ENCODE results near the gene ST6GAL2. TPM values are rescaled to one million over a fixed set of nuclear protein-coding genes. Genes with fewer than 3 reads are reported as not detected.

The ST6GAL2 gene, protein sequence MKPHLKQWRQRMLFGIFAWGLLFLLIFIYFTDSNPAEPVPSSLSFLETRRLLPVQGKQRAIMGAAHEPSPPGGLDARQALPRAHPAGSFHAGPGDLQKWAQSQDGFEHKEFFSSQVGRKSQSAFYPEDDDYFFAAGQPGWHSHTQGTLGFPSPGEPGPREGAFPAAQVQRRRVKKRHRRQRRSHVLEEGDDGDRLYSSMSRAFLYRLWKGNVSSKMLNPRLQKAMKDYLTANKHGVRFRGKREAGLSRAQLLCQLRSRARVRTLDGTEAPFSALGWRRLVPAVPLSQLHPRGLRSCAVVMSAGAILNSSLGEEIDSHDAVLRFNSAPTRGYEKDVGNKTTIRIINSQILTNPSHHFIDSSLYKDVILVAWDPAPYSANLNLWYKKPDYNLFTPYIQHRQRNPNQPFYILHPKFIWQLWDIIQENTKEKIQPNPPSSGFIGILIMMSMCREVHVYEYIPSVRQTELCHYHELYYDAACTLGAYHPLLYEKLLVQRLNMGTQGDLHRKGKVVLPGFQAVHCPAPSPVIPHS
- total RNA-seq: 0.38 TPM
- long read RNA-seq: 0 reads

DNA sequence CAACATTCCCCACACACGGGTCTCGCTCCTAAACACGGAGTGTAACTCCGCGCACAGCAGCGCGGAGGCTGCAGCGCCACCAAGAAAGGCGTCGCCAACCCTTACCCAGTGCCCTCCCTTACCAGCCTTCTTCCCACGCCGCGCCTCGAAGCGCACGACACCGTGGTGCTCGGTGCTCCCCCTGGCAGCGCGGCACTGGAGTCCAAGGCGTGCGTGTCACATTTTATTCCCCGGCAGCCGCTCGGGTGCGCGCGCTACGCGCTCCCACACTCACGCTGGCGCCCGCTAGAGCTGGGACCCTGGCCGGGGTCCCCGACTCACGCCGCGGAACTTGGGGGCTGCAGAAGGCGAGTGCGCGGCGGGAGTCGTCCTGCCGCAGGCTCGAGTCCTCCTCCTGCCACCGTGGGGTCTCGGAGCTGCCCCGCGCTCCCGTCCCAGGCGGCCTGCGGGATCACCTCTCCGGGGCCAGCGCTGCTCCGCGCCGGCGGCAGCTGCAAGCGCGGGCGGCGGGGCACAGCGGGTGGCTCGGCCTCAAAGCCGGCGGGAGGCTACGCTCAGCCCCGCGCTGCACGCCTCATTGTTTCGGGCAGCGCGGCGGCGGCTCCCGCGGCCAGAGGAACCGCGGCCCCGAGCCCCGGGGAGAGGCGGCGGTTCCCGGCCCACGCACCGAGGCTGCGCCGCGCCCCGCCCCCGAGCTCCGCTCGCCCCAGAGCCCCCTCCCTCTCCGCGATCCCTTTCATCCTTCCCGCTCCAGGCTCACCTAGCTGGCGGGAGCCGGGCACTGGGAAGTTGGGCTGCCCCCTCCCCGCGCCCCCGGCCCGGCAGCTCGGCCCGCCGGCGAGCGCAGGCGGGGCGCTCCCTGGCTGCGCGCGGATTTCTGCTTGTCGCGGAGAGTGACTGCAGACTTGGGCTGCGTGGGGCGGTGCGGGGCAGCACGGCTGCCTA lies at the start of gene ST6GAL2:
Gene ST6GAL2, minus strand, starts transcription at position 197 of the 945 bp plus-strand sequence. CDS start 42,190 bp downstream, outside the sequence.
- ATAC-seq: peak; percentile 44
- DNase-seq (ENCODE audit: missing footprints): no peak
- intact Hi-C loops (cut with DNase I): no loop called here

DNA sequence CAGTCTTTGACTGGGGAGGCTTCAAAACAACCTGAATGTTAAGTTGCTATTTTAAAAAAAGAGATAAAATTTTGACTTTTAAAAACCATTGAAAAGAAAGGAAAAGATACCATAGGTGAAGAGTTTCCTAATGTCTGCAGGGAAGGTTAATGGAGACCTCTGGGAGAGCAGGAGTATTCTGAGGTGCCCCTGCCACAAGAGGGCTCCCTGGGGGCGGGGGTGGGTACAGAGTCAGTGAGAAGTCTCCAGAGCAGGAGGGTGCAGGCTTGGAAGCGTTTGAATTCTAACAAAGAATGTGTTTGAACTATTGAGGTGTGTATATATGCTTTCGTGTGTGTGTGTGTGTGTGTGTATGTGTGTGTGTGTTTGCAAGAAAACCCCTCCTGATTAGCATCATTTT lies 46.7 kb upstream of the ST6GAL2 start:
- DNase-seq (ENCODE audit: missing footprints) (no peak), ATAC-seq (no peak)
- intact Hi-C loops (cut with DNase I): no loop called here

DNA sequence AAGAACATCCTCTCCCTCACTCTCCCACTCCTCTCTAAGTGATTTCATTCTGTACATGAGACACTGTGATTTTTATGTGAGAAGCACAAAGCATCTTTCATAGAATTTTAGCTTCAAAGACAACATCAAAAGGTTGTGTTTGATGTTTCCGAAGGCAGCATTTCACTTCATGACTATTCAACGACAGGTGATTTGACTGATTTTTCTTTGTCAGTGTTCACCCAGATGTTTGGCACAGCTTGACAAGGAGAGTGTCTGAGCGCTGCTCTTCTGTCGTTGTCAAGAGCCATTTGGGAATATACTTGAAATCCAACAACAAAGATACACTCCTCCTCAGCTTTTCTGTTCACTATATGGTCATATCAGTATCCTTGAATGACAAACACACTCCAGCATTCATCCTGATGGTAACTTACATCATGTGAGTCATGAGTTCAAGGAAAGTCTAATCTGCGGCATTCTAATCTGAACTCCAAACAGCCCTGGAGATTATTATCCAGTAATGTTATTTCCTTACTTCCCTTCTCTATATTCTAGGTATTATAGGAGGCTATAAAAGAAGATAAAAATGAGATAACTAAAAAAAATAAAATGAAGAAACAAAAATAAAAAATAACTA lies 45.9 kb upstream of the ST6GAL2 start:
- DNase-seq (ENCODE audit: missing footprints): no peak
- no peak for ATAC-seq
- intact Hi-C loops (cut with DNase I): no loop called here

DNA sequence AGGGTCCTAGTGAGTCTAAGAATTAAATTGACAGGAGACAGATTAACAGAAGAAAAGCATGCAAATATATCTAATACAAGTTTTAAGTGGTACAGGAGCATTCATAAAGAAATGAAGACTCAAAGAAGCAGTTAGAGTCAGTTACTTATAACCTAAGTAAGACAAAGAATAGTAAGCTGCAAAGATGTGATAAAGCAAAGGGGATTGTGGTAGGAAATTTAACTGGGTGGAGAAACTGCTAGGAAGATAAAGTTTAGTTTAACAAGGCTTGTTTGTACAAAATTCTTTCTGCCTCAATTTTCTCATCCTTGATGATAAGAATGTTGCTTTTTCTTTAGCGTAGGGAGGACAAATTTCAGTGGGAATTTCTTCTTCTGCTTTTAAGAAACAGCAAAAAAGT lies 35.5 kb upstream of the ST6GAL2 start:
- ATAC-seq (no peak), DNase-seq (ENCODE audit: missing footprints) (no peak)
- intact Hi-C loops (cut with DNase I): no loop called here

DNA sequence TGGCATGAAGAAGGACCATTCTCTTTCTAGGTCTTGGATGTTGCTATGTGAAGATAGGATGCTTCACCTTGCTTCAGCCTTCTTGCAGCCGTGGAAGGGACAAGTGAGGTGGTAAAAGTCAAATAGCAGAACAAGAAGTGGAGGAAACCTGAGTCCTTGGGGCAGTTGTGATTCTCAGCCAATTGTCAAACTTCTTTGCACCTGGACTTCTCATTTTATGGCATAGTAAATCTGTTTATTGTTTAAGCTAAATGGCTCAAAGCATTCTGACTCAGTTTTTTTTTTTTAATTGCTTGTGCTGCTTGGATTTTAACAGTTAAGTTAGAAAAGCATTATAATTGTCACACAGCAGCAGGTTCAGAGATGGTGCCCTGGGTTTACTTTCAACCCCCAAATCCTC lies 33.0 kb upstream of the ST6GAL2 start:
- intact Hi-C loops (cut with DNase I): no loop called here

DNA sequence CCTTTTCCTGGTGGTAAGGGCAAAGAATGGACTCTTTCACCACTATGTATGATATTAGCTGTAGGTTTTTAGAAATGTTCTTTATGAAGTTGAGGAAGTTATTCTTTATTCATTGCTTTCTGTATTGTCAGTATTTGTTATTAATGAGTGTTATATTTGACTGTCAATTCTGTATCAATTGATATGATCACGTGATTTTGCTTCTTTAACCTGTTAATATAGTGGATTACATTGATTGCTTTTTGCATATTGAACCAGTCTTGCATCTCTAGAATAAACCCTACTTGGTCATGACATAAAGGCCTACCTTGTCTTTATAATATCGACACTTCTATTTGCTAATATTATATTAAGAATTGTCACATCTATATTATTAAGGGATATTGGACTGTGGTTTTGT lies 18.3 kb upstream of the ST6GAL2 start:
- ATAC-seq: no peak
- DNase-seq (ENCODE audit: missing footprints): no peak
- intact Hi-C loops (cut with DNase I): no loop called here

More for the DNA sequence above, 33.0 kb upstream of the ST6GAL2 start:
- ATAC-seq: no peak
- no peak for DNase-seq (ENCODE audit: missing footprints)

DNA sequence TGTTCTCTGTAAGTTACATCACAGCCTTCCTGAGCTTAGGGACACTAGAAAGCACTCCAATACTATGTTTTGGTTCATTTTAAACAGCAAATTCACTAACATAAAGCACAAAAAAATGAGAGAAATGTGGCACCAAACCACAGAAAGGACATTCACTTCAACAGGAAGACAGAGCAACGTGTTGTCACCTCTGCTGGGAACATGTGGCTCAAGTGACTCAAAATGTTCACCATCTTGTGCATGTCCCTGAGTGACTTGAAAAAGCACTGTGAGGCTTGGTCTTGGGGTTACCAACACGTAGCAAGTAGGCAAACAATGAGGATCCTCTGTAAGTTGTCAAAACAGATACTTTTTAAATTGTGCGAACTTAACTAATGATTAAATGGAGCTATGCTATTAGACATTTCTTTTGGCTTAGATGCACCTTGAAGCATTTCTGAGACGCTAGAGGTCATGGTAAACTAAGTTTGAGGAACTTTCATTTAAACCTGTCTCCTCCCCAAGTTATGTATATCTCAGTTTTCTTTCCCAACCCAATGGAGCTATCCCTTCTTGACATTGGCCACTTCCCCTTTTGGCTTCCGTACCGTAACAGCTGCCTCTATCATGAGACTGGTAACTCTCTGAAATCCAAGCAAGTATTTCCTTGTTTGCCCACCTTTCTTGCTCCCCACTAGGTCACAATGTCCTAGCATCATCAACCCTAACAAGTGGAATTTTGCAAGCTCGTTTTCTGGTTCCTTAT lies 14.0 kb upstream of the ST6GAL2 start:
- intact Hi-C loops (cut with DNase I): no loop called here
- ATAC-seq (no peak), DNase-seq (ENCODE audit: missing footprints) (no peak)

DNA sequence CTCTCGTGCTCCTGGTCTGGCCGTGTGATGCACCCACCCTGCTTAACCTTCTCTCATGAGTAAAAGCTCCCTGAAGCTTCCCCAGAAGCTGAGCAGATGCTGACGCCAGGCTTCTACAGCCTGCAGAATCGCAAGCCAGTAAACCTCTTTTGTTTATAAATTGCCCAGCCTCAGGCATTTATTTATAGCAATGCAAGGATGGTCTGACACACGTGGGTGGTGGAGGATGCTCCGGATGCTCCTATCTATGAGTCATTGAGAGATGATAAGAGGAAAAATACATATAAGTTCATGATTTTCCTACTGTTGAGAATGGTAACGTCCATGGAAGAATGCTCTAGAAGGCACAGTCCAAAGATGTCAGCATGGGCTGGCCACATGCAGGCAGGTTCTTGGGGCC lies 8.6 kb upstream of the ST6GAL2 start:
- intact Hi-C loops (cut with DNase I): no loop called here
- ATAC-seq: no peak

DNA sequence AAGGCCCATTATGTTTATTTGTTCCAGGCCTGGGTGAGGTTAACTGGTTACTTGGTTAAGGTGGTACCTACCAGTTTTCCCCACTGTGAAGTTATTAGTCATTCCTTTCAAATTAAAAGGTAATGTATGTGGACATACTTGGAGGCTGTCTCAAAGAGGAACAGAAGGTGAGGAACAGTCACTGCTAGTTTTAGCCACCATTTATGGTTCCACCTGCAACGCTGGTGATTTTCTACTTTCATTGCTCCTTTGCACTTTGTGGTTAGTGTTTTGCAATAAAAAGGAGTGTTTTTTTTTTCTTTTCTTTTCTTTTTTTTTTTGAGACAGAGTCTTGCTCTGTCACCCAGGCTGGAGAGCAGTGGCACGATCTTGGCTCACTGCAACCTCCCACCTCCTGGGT lies 6.1 kb upstream of the ST6GAL2 start:
- intact Hi-C loops (cut with DNase I): no loop called here
- ATAC-seq: no peak

More for the DNA sequence above, 8.6 kb upstream of the ST6GAL2 start:
- DNase-seq (ENCODE audit: missing footprints): no peak

DNA sequence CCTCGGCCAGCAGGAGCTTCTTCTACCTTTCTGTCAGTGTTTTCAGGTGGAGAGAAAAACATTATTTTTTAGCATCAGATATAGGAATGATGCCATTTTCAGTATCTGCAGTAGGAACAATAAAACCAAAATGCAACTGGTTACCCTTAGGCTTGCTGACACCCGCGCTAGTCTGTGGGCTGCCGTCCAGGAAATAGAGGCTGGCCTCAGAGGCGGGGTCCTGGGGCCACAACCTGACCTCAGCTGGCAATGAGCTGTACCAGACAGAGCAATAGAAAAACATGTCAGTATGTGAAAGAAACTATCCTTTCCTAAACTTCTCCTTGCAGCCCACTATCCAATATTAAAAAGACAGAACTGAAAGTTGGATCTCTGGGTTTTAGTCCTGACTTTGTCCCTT lies 4.6 kb upstream of the ST6GAL2 start:
- ATAC-seq (no peak), DNase-seq (ENCODE audit: missing footprints) (no peak)
- intact Hi-C loops (cut with DNase I): no loop called here

More for the DNA sequence above, 6.1 kb upstream of the ST6GAL2 start:
- no peak for DNase-seq (ENCODE audit: missing footprints)

DNA sequence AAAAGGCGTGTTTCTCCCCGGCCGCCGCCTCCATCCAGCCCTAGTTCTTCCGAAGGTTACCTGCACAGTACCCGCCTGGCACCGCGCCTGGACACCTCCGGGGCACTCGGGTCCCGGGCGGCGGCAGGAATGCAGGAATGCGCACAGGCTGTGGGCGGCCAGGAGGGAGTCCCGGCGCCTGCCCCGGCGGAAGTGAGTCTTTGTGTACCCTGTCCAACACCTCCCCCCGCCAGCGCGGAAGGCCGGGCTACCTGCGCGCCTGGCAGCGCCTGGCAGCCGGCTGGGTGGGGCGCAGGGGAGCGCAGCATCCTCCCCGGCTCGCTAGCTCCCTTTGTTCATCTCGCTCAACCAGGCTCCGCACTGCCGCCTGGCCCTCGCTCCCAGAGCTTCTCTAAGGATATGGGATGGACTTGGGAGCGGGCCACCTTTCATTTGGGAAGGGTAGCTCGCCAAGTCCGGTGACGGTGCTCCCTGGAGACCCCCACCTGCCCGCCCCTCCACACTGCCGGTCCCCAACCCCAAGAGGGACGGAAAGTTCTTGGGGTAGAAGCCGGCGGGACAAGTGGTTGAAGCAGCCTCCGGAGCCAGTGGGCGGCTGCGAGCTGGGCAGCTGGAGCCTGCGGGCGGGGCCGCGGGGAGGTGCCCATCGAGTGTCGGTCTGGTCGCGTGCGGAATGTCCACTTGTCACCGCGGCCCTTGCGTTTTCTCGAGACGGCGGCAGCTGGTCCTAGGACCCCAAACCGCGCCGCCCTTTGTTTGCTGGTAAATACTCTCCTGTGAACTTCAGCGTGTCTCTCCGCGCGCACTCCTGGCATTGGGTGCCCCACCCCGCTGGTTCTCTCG lies 1.2 kb upstream of the ST6GAL2 start:
- DNase-seq (ENCODE audit: missing footprints): no peak
- ATAC-seq: peak; percentile 34
- intact Hi-C loops (cut with DNase I): no loop called here

DNA sequence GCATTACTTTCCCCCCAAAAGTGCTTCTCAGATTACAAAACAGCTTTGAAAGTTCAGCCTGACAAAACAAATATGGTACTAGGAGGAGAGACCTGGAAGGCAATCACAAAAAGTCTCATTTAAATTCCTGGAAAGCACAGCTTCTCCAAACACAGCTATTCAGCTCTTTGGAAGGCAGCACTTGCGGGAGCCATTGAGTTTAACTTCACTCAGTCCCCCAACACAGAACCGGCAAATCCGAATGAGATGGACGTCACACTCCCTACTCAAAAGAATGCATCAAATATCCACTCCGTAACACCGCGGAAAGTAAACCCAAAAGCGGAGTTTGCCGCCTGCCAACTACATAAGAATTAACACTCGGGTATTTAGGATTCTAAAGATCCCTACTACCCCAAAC lies 638 bp downstream of the ST6GAL2 start:
- ATAC-seq: no peak
- intact Hi-C loops (cut with DNase I): no loop called here
- no peak for DNase-seq (ENCODE audit: missing footprints)

DNA sequence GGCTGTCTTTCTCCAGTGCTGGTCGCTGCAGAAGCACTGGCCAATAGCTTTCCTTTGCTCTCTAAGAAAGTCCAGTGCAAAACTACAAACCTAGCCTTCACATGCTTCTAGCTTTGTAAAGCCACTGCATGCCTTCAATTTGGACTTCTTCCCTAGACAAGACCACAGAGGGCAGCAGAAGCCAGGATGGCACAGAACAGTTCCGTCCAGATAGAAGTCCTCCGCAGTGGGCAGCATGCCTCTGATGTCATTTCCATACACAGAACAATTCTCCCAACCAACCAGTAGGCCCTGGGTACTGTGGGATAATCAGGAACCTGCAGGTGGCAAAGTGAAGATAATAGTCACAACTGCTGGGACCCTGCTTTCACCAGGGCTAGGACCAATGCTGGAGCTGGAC lies 3.3 kb downstream of the ST6GAL2 start:
- no peak for ATAC-seq
- intact Hi-C loops (cut with DNase I): no loop called here
- DNase-seq (ENCODE audit: missing footprints): no peak

DNA sequence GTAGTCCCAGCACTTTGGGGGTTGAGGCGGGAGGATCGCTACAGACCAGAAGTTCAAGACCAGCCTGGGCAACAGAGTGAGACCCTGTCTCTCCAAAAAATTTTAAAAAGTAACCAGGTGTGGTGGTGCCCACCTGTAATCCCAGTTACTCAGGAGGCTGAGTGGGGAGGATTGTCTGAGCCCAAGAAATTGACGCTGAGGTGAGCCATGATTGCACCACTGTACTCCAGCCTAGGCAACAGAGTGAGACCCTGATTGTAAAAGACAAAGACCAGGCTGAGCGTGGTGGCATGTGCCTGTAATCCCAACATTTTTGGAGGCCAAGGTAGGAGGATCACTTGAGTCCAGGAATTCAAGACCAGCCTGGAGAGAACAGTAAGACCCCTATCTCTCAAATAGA lies 7.8 kb downstream of the ST6GAL2 start:
- intact Hi-C loops (cut with DNase I): no loop called here
- ATAC-seq: no peak
- DNase-seq (ENCODE audit: missing footprints): no peak

DNA sequence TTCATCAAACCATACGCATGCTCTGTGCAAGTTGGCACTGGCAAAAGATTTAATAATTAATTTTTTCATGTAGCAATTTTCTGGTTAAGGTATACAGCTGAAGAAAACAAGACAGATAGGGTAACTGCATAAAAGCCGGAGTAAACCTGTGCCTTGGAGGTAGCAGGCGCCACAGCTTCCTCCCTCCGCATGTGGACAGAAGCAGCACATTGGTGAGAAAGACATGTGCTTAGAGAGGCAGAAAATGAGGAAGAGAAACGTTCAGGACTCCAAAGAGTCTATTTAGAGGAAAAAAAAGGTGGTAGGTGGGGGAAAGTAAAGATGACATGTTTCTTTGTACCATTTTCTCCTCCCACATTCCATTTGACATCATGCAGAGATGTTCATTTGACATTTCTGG lies 9.3 kb downstream of the ST6GAL2 start:
- DNase-seq (ENCODE audit: missing footprints): no peak
- no peak for ATAC-seq
- intact Hi-C loops (cut with DNase I): no loop called here

DNA sequence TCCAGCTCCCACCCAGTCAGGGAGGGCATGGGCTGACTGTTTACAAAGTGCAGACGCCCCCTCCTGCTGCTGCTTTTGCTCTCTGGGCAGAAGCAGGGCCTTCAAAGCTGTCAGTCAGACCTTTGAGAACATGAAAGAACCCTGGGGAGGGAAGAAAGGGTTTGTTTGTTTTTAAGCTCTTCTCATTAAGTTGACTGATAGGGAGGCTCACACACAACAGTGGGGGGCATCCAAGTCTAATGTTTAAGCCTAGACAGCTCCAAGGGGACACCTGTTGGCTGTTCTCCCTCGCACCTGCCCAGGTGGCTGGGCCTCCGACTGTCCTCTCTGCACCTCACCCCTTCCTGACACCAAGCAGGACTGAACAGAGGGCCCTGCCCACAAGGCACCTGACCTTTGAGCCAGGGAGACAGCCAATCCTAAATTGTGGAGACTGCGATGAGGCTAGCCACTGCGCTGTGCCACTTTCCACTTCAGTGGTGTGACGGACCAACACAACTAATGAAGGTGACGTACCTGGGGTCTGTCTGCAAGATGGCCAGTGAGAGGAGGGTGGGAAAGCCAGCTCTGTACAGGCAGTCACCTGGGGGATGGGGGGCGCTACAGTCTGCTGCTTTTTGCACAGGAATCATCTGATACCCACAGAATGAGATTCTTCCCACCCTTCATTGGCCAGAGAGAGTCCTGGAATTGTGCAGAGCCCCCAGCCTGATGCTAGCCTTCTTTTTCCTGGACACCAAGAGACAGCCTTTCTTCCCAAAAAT lies 16.3 kb downstream of the ST6GAL2 start:
- DNase-seq (ENCODE audit: missing footprints): no peak
- intact Hi-C loops (cut with DNase I): no loop called here
- no peak for ATAC-seq

DNA sequence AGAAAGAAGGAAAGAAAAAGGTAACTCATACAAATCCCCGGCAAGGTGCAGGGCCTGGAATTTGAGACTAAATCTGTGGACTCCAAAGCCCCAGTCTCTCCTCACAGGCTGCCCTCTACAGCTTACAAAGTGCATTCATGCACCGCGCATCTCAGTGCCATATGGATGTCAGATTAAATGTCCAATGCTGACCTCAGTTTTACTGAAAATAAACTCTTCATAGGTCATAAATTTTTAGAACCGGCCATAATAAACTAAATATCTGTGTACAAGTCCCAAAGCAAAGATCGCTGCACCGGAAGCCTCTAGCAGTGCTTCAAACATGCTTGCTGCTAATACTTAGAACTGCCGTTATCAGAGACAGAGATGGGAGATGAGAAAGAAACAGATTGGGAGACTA lies 17.7 kb downstream of the ST6GAL2 start:
- no peak for ATAC-seq
- DNase-seq (ENCODE audit: missing footprints): no peak
- intact Hi-C loops (cut with DNase I): no loop called here
